Measurements from ENCODE around the gene FAM117B. TPM values are rescaled to one million over a fixed set of nuclear protein-coding genes. Genes with fewer than 3 reads are reported as not detected.

The FAM117B gene
- total RNA-seq, 2 experiments from 2014 or later = 4.2 to 18.4 TPM

DNA sequence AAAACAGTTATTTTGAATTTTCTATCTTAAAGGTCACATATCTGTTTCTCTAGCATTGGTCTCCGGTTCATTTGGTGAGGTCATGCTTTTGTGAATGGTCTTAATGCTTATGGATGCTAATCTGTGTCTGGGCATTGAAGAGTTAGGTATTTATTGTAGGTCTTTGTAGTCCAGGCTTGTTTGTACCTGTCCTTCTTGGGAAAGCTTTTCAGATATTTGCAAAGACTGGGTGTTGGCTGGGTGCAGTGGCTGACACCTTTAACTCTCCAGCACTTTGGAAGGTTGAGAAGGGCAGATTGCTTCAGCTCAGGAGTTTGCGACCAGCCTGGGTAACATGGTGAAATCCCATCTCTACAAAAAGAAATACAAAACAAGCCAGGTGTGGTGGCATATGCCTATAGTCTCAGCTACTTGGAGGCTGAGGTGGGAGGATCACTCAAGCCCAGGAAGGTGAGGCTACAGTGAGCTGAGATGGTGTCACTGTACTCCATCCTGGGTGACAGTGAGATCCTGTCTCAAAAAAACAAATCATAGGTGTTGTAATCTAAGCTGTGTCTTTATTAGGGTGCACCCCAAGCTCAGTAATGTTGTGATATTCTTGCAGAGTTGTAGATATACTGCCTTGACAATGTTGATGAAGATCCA, 82.3 kb downstream of the FAM117B start:
- no peak for TF ChIP-seq EZH2phosphoT487 (IDR thresholded peaks at IDR 0.05; ENCODE audit: borderline replicate concordance, low read depth, low read length)
- TF ChIP-seq, protein P1, sequence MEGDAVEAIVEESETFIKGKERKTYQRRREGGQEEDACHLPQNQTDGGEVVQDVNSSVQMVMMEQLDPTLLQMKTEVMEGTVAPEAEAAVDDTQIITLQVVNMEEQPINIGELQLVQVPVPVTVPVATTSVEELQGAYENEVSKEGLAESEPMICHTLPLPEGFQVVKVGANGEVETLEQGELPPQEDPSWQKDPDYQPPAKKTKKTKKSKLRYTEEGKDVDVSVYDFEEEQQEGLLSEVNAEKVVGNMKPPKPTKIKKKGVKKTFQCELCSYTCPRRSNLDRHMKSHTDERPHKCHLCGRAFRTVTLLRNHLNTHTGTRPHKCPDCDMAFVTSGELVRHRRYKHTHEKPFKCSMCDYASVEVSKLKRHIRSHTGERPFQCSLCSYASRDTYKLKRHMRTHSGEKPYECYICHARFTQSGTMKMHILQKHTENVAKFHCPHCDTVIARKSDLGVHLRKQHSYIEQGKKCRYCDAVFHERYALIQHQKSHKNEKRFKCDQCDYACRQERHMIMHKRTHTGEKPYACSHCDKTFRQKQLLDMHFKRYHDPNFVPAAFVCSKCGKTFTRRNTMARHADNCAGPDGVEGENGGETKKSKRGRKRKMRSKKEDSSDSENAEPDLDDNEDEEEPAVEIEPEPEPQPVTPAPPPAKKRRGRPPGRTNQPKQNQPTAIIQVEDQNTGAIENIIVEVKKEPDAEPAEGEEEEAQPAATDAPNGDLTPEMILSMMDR (conservative IDR thresholded peaks at IDR 0.05; ENCODE audit: low read length) = no peak
- CTCF ChIA-PET (ENCODE audit: unreplicated experiment) = no interaction called here
- no peak overlapping the region for H2AFZ ChIP-seq (ENCODE audit: low read length)
- H3K4me2 ChIP-seq (ENCODE audit: low read length) = no peak overlapping the region
- H3K27ac ChIP-seq (ENCODE audit: low read depth, low read length, poor library complexity, severe bottlenecking) = no peak overlapping the region
- BruUV-seq (replicated peaks) = no TSS peak
- H3K79me2 ChIP-seq (ENCODE audit: insufficient read depth, low read depth, low read length) = no peaks in the 10 kb centered on the region
- H3K36me3 ChIP-seq (ENCODE audit: insufficient read depth, low read length) = no peaks in the 10 kb centered on the region
- no peak for DNase-seq (ENCODE audit: low spot score)
- H3K4me3 ChIP-seq (ENCODE audit: low read depth, low read length, poor library complexity, severe bottlenecking) = no peak overlapping the region
- intact Hi-C loops (cut with micrococcal nuclease; ENCODE audit: unreplicated experiment) = no loop called here
- POLR2A ChIA-PET = interaction anchor here (0.6 to 1.4 kb wide), 6 partner anchors 10 to 1722 kb away, joined by 3 to 6 read pairs (median 3); no protein-coding TSS in a partner anchor
- H3K4me1 ChIP-seq (ENCODE audit: insufficient read depth, low read length, poor library complexity, severe bottlenecking) = no peaks in the 10 kb centered on the region
- H4K20me1 ChIP-seq (ENCODE audit: insufficient read depth, low read length) = no peaks in the 10 kb centered on the region
- peaks cover 8% of the 10 kb centered on the region; the same call in 1 of the 2 replicates for H3K9me3 ChIP-seq (ENCODE audit: low read length)
- H3K9me2 ChIP-seq (ENCODE audit: insufficient read depth, low read length) = no peaks in the 10 kb centered on the region

DNA sequence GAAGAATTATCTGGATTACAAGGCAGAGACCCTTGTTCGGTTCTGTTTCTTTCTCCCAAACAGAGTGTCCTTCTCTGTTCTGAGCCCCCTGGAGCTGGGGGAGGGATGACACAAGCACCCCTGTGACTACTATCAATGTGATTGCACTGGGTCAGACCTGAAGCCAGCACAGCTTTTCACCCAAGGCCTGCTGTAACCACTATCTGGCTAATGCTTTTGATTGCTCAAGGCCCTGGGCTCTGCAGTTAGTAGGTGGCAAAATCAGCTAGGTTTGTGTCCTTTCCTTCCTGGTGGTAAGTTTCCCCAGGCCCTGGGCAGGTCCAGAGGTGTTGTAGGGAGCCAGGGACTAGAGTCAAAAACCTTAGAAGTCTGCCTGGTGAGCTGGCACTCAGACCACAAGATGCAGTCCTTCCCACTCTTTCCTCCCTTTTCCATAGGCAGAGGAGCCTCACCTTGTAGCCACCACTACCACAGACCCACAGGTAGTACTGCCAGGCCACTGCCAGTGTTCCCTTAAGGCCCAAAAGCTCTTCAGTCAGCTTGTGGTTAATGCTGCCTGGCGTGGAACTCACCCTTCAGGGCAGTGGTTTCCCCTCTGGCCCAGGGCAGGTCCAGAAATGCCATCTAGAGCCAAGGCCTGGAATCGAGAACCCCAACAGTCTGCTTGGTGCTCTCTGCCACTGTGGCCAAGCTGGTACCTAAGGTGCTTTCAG, 83.0 kb downstream of the FAM117B start:
- no peak for DNase-seq (ENCODE audit: low spot score)
- no peak overlapping the region for H3K4me3 ChIP-seq (ENCODE audit: low read depth, low read length, poor library complexity, severe bottlenecking)
- no peak for TF ChIP-seq EZH2phosphoT487 (IDR thresholded peaks at IDR 0.05; ENCODE audit: borderline replicate concordance, low read depth, low read length)
- TF ChIP-seq, protein P1 (conservative IDR thresholded peaks at IDR 0.05; ENCODE audit: low read length) = no peak
- no peaks in the 10 kb centered on the region for H3K36me3 ChIP-seq (ENCODE audit: insufficient read depth, low read length)
- intact Hi-C loops (cut with micrococcal nuclease; ENCODE audit: unreplicated experiment) = no loop called here
- no peak overlapping the region for H2AFZ ChIP-seq (ENCODE audit: low read length)
- peaks cover 5% of the 10 kb centered on the region; the same call in 1 of the 2 replicates for H3K9me3 ChIP-seq (ENCODE audit: low read length)
- ChIA-PET CTCF (ENCODE audit: unreplicated experiment) (no interaction called here), POLR2A (interaction anchor here (0.6 to 1.4 kb wide), 4 partner anchors 17 to 830 kb away, joined by 3 to 6 read pairs (median 3); no protein-coding TSS in a partner anchor)
- H4K20me1 ChIP-seq (ENCODE audit: insufficient read depth, low read length) = no peaks in the 10 kb centered on the region
- H3K79me2 ChIP-seq (ENCODE audit: insufficient read depth, low read depth, low read length) = no peaks in the 10 kb centered on the region
- no peaks in the 10 kb centered on the region for H3K9me2 ChIP-seq (ENCODE audit: insufficient read depth, low read length)
- no TSS peak for BruUV-seq (replicated peaks)
- no peak overlapping the region for H3K4me2 ChIP-seq (ENCODE audit: low read length)
- no peak overlapping the region for H3K27ac ChIP-seq (ENCODE audit: low read depth, low read length, poor library complexity, severe bottlenecking)
- H3K4me1 ChIP-seq (ENCODE audit: insufficient read depth, low read length, poor library complexity, severe bottlenecking) = no peaks in the 10 kb centered on the region

DNA sequence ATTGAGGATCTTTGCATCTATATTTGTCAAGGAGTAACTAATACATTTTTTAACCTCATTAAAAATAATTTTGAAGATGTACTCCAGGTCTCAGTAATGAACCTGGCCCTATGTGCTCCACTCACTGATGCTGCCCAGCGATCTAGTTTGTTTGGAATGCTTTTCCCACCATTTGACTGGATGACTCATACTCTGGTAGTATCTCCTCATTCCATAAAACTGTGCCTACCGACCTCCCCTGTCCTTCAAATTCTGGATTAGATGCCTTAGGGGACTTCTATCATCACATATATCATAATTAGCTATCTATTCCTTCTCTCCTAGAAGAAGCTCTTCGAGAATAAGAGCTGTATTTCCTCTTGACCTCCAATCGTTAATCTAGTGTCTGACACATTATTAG, 83.8 kb downstream of the FAM117B start:
- BruUV-seq (replicated peaks) = no TSS peak
- H2AFZ ChIP-seq (ENCODE audit: low read length) = no peak overlapping the region
- no peaks in the 10 kb centered on the region for H3K36me3 ChIP-seq (ENCODE audit: insufficient read depth, low read length)
- no peak for DNase-seq (ENCODE audit: low spot score)
- no peak overlapping the region for H3K4me2 ChIP-seq (ENCODE audit: low read length)
- TF ChIP-seq, protein P1 (conservative IDR thresholded peaks at IDR 0.05; ENCODE audit: low read length) = no peak
- no peak for TF ChIP-seq EZH2phosphoT487 (IDR thresholded peaks at IDR 0.05; ENCODE audit: borderline replicate concordance, low read depth, low read length)
- ChIA-PET CTCF (ENCODE audit: unreplicated experiment) (no interaction called here), POLR2A (no interaction called here)
- intact Hi-C loops (cut with micrococcal nuclease; ENCODE audit: unreplicated experiment) = no loop called here
- no peaks in the 10 kb centered on the region for H3K9me3 ChIP-seq (ENCODE audit: low read length)
- H3K79me2 ChIP-seq (ENCODE audit: insufficient read depth, low read depth, low read length) = no peaks in the 10 kb centered on the region
- H4K20me1 ChIP-seq (ENCODE audit: insufficient read depth, low read length) = no peaks in the 10 kb centered on the region
- no peak overlapping the region for H3K4me3 ChIP-seq (ENCODE audit: low read depth, low read length, poor library complexity, severe bottlenecking)
- no peaks in the 10 kb centered on the region for H3K4me1 ChIP-seq (ENCODE audit: insufficient read depth, low read length, poor library complexity, severe bottlenecking)
- H3K9me2 ChIP-seq (ENCODE audit: insufficient read depth, low read length) = no peaks in the 10 kb centered on the region
- H3K27ac ChIP-seq (ENCODE audit: low read depth, low read length, poor library complexity, severe bottlenecking) = no peak overlapping the region

Data from OCI-LY7 (cell line).